ENCODE results near the gene CDKN2B-AS1.

DNA sequence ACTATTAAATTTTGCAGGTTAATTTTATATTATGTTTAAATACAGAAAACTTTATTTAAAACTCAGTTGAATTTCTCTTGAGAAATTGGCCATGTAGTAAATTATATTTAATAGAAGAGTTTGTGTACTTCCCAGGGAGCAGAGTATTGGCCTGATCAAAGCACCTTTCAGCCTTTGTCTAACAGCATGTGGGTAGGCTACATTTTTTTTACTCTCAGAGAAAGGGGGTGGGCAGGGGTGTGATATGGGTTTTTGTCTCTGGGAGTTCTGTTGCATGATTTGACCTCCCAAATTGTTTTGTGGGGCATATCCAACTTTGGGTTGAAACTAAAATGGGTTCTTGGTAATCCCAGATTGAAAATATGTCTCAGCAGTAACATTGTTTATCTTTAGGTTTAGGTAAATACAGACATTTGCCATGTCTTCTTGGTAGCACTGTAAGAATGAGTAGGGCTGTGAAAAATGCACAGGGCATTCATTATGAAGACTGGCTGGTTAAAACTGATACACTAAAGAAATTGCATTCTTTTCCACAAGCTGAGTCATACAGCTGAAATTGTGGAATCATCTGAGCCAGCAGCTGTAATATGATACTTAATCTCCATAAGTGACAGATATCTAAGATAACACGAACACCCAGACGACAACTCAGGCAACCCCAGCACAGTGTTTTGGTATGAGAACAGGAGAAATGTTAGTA, 89.9 kb downstream of the CDKN2B-AS1 start:
- TF ChIP-seq, protein P1, sequence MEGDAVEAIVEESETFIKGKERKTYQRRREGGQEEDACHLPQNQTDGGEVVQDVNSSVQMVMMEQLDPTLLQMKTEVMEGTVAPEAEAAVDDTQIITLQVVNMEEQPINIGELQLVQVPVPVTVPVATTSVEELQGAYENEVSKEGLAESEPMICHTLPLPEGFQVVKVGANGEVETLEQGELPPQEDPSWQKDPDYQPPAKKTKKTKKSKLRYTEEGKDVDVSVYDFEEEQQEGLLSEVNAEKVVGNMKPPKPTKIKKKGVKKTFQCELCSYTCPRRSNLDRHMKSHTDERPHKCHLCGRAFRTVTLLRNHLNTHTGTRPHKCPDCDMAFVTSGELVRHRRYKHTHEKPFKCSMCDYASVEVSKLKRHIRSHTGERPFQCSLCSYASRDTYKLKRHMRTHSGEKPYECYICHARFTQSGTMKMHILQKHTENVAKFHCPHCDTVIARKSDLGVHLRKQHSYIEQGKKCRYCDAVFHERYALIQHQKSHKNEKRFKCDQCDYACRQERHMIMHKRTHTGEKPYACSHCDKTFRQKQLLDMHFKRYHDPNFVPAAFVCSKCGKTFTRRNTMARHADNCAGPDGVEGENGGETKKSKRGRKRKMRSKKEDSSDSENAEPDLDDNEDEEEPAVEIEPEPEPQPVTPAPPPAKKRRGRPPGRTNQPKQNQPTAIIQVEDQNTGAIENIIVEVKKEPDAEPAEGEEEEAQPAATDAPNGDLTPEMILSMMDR (IDR thresholded peaks at IDR 0.05; ENCODE audit: insufficient read depth, low read length, poor library complexity, severe bottlenecking): no peak
- TF ChIP-seq EZH2phosphoT487 (conservative IDR thresholded peaks at IDR 0.05; ENCODE audit: low read length): no peak

All from SU-DHL-6 (cell line).